HS-5 (cell line): Measurements from ENCODE around the gene LRP4.

ENCODE experiments used
- DNase-seq: peaks from one replicate; pipeline ENCODE4 v3.0.0-alpha.2; 2012; ENCODE audit warnings: low read depth

LRP4 gene

GRCh38 chr11:46846510-46846830, 71.9 kb downstream of the LRP4 start:
- peak; percentile 34 for DNase-seq

GRCh38 chr11:46845740-46846509, 72.4 kb downstream of the LRP4 start, which contains the start of gene CKAP5:
CKAP5 (minus strand) TSS chr11:46846280; CDS start chr11:46821231, 25,049 bp downstream.
- DNase-seq: peak; percentile 67

- no peak for DNase-seq
Observed at GRCh38 chr11:46845440-46845739, 73.0 kb downstream of the LRP4 start.

GRCh38 chr11:46840116-46840515, 78.2 kb downstream of the LRP4 start:
- no peak for DNase-seq

GRCh38 chr11:46838501-46838900, 79.8 kb downstream of the LRP4 start:
- no peak for DNase-seq

GRCh38 chr11:46837860-46838259, 80.5 kb downstream of the LRP4 start:
- no peak for DNase-seq

- no peak for DNase-seq
Observed at GRCh38 chr11:46836870-46837269, 81.5 kb downstream of the LRP4 start.

- no peak for DNase-seq
Observed at GRCh38 chr11:46836431-46836830, 81.9 kb downstream of the LRP4 start.

- DNase-seq: no peak
Observed at GRCh38 chr11:46835897-46836296, 82.5 kb downstream of the LRP4 start.

GRCh38 chr11:46834821-46835220, 83.5 kb downstream of the LRP4 start:
- no peak for DNase-seq

GRCh38 chr11:46832511-46833214, 85.7 kb downstream of the LRP4 start:
- no peak for DNase-seq

- no peak for DNase-seq
Observed at GRCh38 chr11:46827995-46828394, 90.4 kb downstream of the LRP4 start.

- no peak for DNase-seq
Observed at GRCh38 chr11:46826310-46827044, 91.9 kb downstream of the LRP4 start.

GRCh38 chr11:46808799-46809431, 109.4 kb downstream of the LRP4 start:
- peak; percentile 19 for DNase-seq
